Measurements from ENCODE around the gene APOA4. TPM values are rescaled to one million over a fixed set of nuclear protein-coding genes. Genes with fewer than 3 reads are reported as not detected.

APOA4 gene
- total and polyA plus RNA-seq, 4 donors, result 0.89 to 382 (median 131) TPM

DNA sequence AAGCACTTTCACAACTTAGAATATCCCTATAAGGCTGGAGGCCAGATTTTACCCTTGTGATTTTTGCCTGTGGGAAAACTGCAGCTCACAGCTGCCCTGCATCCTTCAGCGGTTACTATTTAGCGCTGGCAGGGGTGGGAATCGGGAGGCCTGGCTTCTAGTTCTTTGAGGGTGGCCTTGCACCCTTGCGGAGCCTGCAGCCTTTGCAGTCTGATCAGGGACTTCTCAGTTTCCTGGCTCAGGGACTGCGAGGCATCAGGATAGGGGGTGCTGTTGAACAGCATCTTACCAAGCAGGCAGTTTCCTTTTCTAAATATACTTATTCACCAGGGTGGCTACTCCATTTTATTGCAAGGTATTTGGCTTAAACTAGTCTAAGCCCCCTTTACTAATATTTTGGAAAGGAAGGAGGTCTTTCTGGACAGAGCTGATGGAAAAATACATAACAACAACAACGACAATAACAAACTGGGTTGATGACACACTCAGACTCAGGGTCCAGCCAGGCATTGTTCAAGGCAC lies 17.2 kb upstream of the APOA4 start:
- 52% methylated on average over 6 of the region's 6 CpGs for WGBS
- H3K27ac ChIP-seq (ENCODE audit: low read depth in 1 of 2, low read length in 2 of 2), result peak overlapping the region; percentile 83 to 96

DNA sequence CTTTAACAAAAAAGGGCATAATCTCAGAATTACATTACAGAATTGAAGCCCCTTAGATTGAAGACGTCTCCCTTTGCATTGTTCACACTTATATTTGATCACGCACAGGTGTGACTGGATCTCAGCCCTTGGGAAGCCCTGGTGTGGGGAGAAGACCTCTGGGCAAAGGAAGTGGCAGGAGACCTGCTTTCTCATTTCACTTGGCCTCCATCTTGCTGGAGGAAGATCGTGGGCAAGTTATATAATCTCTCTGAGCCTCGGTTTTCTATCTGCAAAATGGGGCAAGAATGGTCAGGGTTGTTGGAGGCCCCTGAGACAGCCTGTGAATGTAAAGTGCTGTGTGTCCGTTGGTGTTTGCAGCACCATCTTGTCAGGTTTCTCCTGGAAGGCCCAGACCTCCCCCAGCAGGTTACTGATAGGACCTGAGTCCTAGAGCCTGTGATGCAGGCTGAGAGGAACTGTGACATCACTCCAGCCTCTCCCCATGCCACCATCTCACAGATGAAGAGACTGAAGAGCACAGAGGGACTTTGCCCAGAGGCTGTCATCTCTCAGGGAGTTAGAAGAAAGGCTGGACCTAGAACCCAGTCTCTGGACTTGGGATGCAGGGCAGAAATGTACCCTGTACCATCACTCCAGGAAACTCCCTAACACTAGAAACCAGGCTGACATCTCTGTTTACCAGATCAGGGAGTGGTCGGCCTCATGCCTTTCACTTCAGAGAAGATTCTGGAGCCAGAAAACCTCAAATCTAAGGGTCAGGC lies 15.4 kb upstream of the APOA4 start:
- DNase-seq (ENCODE audit: low spot score), result no peak

More for the DNA sequence above, 17.2 kb upstream of the APOA4 start:
- TF ChIP-seq, protein P1, sequence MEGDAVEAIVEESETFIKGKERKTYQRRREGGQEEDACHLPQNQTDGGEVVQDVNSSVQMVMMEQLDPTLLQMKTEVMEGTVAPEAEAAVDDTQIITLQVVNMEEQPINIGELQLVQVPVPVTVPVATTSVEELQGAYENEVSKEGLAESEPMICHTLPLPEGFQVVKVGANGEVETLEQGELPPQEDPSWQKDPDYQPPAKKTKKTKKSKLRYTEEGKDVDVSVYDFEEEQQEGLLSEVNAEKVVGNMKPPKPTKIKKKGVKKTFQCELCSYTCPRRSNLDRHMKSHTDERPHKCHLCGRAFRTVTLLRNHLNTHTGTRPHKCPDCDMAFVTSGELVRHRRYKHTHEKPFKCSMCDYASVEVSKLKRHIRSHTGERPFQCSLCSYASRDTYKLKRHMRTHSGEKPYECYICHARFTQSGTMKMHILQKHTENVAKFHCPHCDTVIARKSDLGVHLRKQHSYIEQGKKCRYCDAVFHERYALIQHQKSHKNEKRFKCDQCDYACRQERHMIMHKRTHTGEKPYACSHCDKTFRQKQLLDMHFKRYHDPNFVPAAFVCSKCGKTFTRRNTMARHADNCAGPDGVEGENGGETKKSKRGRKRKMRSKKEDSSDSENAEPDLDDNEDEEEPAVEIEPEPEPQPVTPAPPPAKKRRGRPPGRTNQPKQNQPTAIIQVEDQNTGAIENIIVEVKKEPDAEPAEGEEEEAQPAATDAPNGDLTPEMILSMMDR (IDR thresholded peaks at IDR 0.05; ENCODE audit: low read depth, low read length, missing input control), result peak; percentile 1
- TF ChIP-seq RAD21 (IDR thresholded peaks at IDR 0.05) (peak in 1 of 2 donors; percentile 27), FOXA2 (IDR thresholded peaks at IDR 0.05) (no peak)
- no peak overlapping the region for H3K4me3 ChIP-seq (ENCODE audit: low read depth in 1 of 3, low read length in 3 of 3)
- H3K4me1 ChIP-seq (ENCODE audit: control insufficient read depth in 4 of 4, insufficient read depth in 4 of 4, low read length in 3 of 4), result peaks cover 28 to 62% (median 45%) of the 10 kb centered on the region in 4 donors
- H3K9ac ChIP-seq (ENCODE audit: low read depth in 1 of 2, low read length in 2 of 2), result peak overlapping the region in 1 of 2 donors; percentile 8
- no peak for DNase-seq (ENCODE audit: low spot score)
- H3K27me3 ChIP-seq (ENCODE audit: control insufficient read depth in 4 of 4, insufficient read depth in 4 of 4, low read length in 3 of 4), result no peaks in the 10 kb centered on the region
- H3K9me3 ChIP-seq (ENCODE audit: control insufficient read depth in 4 of 4, low read length in 3 of 4), result no peaks in the 10 kb centered on the region
- H3K36me3 ChIP-seq (ENCODE audit: control insufficient read depth in 4 of 4, insufficient read depth in 3 of 4, low read depth in 1 of 4, low read length in 3 of 4), result peaks cover 2 to 15% (median 4%) of the 10 kb centered on the region in 4 donors

DNA sequence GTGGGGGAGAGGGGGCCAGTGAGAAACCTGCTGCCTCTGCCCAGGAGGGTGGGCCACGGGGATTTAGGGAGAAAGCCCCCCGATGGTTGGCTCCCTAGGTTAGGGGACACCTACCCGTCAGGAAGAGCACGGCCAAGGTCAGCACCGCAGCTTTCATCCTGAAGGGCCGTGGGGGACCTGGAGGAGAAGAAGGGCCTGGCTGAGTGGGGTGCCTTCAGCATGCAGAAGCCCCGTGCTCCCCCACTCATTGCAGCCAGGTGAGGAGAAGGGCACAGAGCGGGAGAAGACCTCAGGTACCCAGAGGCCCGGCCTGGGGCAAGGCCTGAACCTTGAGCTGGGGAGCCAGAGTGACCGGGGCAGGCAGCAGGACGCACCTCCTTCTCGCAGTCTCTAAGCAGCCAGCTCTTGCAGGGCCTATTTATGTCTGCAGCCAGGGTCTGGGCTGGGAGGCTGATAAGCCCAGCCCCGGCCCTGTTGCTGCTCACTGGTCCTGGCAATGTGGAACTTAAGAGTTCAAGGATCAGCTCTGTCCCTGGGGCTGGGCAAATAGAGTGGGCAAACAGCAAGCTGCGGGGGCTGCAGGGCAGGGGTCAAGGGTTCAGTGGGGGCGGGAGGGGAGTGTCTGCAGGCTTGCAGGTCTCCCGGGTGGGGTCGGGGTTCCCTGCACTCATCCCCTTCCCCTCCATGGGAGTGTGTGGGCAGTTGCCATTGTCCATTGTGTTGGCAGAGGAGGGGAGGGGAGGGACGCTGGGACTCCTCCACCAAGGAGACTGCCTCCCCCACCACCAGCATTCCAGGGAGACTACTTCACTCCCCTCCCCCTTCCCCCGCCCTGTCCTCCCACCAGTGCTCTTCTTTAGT lies 14.4 kb upstream of the APOA4 start, which contains the start of gene APOA1:
Gene APOA1, minus strand, starts transcription at position 392 of the 861 bp plus-strand sequence. Its CDS starts 235 bp downstream, at position 157.
- Histone ChIP-seq H3K27ac (ENCODE audit: low read depth in 1 of 2, low read length in 2 of 2) (peak within 1 kb of the TSS; percentile 86 to 94), H3K4me3 (ENCODE audit: low read depth in 1 of 3, low read length in 3 of 3) (peak within 1 kb of the TSS; percentile 58 to 73 (median 59)), H3K36me3 (ENCODE audit: control insufficient read depth in 4 of 4, insufficient read depth in 3 of 4, low read depth in 1 of 4, low read length in 3 of 4) (no peaks in the 10 kb centered on the region), H3K9ac (ENCODE audit: low read depth in 1 of 2, low read length in 2 of 2) (peak within 1 kb of the TSS; percentile 48 to 81), H3K9me3 (ENCODE audit: control insufficient read depth in 4 of 4, low read length in 3 of 4) (no peaks in the 10 kb centered on the region), H3K27me3 (ENCODE audit: control insufficient read depth in 4 of 4, insufficient read depth in 4 of 4, low read length in 3 of 4) (no peaks in the 10 kb centered on the region), H3K4me1 (ENCODE audit: control insufficient read depth in 4 of 4, insufficient read depth in 4 of 4, low read length in 3 of 4) (peaks cover 21 to 82% (median 51%) of the 10 kb centered on the region in 4 donors)
- peak; percentile 76 for DNase-seq (ENCODE audit: low spot score)
- 33% methylated on average over 19 of the region's 19 CpGs for WGBS
- peak; percentile 88 to 93 for TF ChIP-seq RXRA (IDR thresholded peaks at IDR 0.05)
- peak; percentile 88 for TF ChIP-seq SP1 (IDR thresholded peaks at IDR 0.05)
- TF ChIP-seq, protein P2, sequence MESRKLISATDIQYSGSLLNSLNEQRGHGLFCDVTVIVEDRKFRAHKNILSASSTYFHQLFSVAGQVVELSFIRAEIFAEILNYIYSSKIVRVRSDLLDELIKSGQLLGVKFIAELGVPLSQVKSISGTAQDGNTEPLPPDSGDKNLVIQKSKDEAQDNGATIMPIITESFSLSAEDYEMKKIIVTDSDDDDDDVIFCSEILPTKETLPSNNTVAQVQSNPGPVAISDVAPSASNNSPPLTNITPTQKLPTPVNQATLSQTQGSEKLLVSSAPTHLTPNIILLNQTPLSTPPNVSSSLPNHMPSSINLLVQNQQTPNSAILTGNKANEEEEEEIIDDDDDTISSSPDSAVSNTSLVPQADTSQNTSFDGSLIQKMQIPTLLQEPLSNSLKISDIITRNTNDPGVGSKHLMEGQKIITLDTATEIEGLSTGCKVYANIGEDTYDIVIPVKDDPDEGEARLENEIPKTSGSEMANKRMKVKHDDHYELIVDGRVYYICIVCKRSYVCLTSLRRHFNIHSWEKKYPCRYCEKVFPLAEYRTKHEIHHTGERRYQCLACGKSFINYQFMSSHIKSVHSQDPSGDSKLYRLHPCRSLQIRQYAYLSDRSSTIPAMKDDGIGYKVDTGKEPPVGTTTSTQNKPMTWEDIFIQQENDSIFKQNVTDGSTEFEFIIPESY (IDR thresholded peaks at IDR 0.05), result no peak
- peak; percentile 63 for TF ChIP-seq NR2F2 (IDR thresholded peaks at IDR 0.05)
- TF ChIP-seq RAD21 (IDR thresholded peaks at IDR 0.05), result peak; percentile 49 to 68
- TF ChIP-seq, protein P3, sequence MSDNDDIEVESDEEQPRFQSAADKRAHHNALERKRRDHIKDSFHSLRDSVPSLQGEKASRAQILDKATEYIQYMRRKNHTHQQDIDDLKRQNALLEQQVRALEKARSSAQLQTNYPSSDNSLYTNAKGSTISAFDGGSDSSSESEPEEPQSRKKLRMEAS (IDR thresholded peaks at IDR 0.05), result peak; percentile 60
- TF ChIP-seq, protein P4, sequence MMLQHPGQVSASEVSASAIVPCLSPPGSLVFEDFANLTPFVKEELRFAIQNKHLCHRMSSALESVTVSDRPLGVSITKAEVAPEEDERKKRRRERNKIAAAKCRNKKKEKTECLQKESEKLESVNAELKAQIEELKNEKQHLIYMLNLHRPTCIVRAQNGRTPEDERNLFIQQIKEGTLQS (IDR thresholded peaks at IDR 0.05), result peak; percentile 52
- peak in 1 of 2 donors; percentile 15 for TF ChIP-seq JUND (IDR thresholded peaks at IDR 0.05)
- TF ChIP-seq EGR1 (IDR thresholded peaks at IDR 0.05; ENCODE audit: low read depth in 2 of 2), result peak; percentile 81 to 89
- TF ChIP-seq GABPA (IDR thresholded peaks at IDR 0.05 in 1 of 2, conservative IDR thresholded peaks at IDR 0.05 in 1 of 2), result no peak
- no peak for TF ChIP-seq FOXA2 (IDR thresholded peaks at IDR 0.05)
- TF ChIP-seq HNF4G (IDR thresholded peaks at IDR 0.05), result peak; percentile 23
- TF ChIP-seq HNF4A (conservative IDR thresholded peaks at IDR 0.05), result peak; percentile 88 to 93

More for the DNA sequence above, 15.4 kb upstream of the APOA4 start:
- H3K9me3 ChIP-seq (ENCODE audit: control insufficient read depth in 4 of 4, low read length in 3 of 4), result no peaks in the 10 kb centered on the region
- H3K4me3 ChIP-seq (ENCODE audit: low read depth in 1 of 3, low read length in 3 of 3), result no peak overlapping the region
- WGBS, result 73% methylated on average over 6 of the region's 6 CpGs
- H3K27ac ChIP-seq (ENCODE audit: low read depth in 1 of 2, low read length in 2 of 2), result peak overlapping the region; percentile 61 to 70
- H3K27me3 ChIP-seq (ENCODE audit: control insufficient read depth in 4 of 4, insufficient read depth in 4 of 4, low read length in 3 of 4), result no peaks in the 10 kb centered on the region
- no peak overlapping the region for H3K9ac ChIP-seq (ENCODE audit: low read depth in 1 of 2, low read length in 2 of 2)
- H3K4me1 ChIP-seq (ENCODE audit: control insufficient read depth in 4 of 4, insufficient read depth in 4 of 4, low read length in 3 of 4), result peaks cover 28 to 76% (median 48%) of the 10 kb centered on the region in 4 donors
- peaks cover 0 to 3% (median under 1%) of the 10 kb centered on the region in 4 donors for H3K36me3 ChIP-seq (ENCODE audit: control insufficient read depth in 4 of 4, insufficient read depth in 3 of 4, low read depth in 1 of 4, low read length in 3 of 4)
- peak in 1 of 2 donors; percentile 42 for TF ChIP-seq RXRA (IDR thresholded peaks at IDR 0.05)
- TF ChIP-seq, protein P4 (IDR thresholded peaks at IDR 0.05), result no peak
- TF ChIP-seq SP1 (IDR thresholded peaks at IDR 0.05), result peak; percentile 9
- peak; percentile 66 to 85 for TF ChIP-seq HNF4A (conservative IDR thresholded peaks at IDR 0.05)
